ENCODE results near the gene SYCP2L. TPM values are rescaled to one million over a fixed set of nuclear protein-coding genes. Genes with fewer than 3 reads are reported as not detected.

SYCP2L gene
- total and polyA plus RNA-seq, 2 of the 4 experiments (the other 2 are of a cell fraction): 0.05 TPM; not detected in 1

DNA sequence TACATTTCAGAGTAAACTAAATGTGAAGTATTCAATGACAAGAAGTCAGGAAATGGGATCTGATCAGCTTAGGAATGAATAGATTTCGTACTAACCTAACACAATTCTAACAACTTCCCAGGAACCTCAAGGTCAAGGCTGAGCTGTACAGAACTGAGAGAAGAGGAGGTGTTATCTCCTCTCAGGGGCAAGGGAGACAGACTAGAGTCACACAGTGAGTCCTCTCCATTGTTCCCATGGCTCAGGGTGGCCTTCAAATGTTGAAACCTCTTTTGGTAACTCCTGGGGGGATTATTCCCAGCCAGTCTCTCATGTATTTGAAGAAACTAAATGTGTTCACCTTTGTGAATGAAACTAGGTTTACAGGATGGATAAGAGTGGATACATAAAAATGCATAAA lies 129.6 kb downstream of the SYCP2L start:
- CTCF ChIA-PET: no interaction called here
- no CpG with 5 or more reads among the region's 1 CpG for WGBS, 2 experiments (ENCODE audit: extremely low coverage in 2 of 2, insufficient read length in 1 of 2)
- dilution Hi-C loops (cut with HindIII; ENCODE audit: low sequenced_read_pairs, unreplicated experiment): no loop called here

More for the DNA sequence above, 129.6 kb downstream of the SYCP2L start:
- Histone ChIP-seq H3K23ac (ENCODE audit: low read depth, low read length) (no peak overlapping the region), H2AK5ac (ENCODE audit: low read depth, low read length) (no peak overlapping the region), H3K79me1 (ENCODE audit: low read depth in 1 of 2, low read length in 2 of 2) (peaks cover 0 to 4% of the 10 kb centered on the region in 2 experiments; a peak in 1 of 4 replicates), H3K4me3 (ENCODE audit: insufficient read depth, low read depth, low read length) (no peak overlapping the region), H3K9me3 (ENCODE audit: control insufficient read depth, insufficient read depth, low read length) (no peaks in the 10 kb centered on the region), H3K9me1 (ENCODE audit: insufficient read depth, low read length) (no peaks in the 10 kb centered on the region; the same call in 1 of the 2 replicates), H3K27ac (ENCODE audit: insufficient read depth, low read length) (no peak overlapping the region), H2BK120ac (ENCODE audit: low read depth, low read length) (no peak overlapping the region), H4K8ac (ENCODE audit: low read depth in 2 of 2, low read length in 2 of 2) (no peak overlapping the region), H4K91ac (ENCODE audit: insufficient read depth, low read depth, low read length) (no peak overlapping the region), H3K36me3 (ENCODE audit: control insufficient read depth, insufficient read depth, low read length) (no peaks in the 10 kb centered on the region), H2AFZ (replicated peaks; ENCODE audit: low read length, poor library complexity) (no peak overlapping the region), H2AK9ac (replicated peaks; ENCODE audit: low read depth, low read length, poor library complexity) (no peak overlapping the region), H2BK20ac (ENCODE audit: low read depth, low read length) (0 out of 2 replicates have a peak overlapping the region, but pooled peaks have one; percentile 44), H3K56ac (ENCODE audit: extremely low read depth, insufficient read depth, low read length) (no peak overlapping the region), H3K4me2 (ENCODE audit: low read depth, low read length) (no peak overlapping the region), H3K4ac (ENCODE audit: low read depth, low read length) (no peak overlapping the region), H2BK15ac (ENCODE audit: low read depth, low read length) (peak overlapping the region; percentile 86; the same call in 1 of the 3 replicates), H3K4me1 (ENCODE audit: control insufficient read depth, insufficient read depth, low read length) (peaks cover 2% of the 10 kb centered on the region; the same call in 1 of the 2 replicates), H3K27me3 (ENCODE audit: control insufficient read depth, insufficient read depth, low read length) (no peaks in the 10 kb centered on the region), H4K5ac (ENCODE audit: low read depth, low read length) (no peak overlapping the region), H3K14ac (replicated peaks; ENCODE audit: low read depth, low read length) (no peak overlapping the region), H3K9ac (ENCODE audit: low read depth, low read length) (no peak overlapping the region), H3K18ac (ENCODE audit: low read depth, low read length) (no peak overlapping the region), H2BK5ac (ENCODE audit: low read depth, low read length, poor library complexity, severe bottlenecking) (no peak overlapping the region), H4K20me1 (ENCODE audit: insufficient read depth, low read length) (no peaks in the 10 kb centered on the region)
- intact Hi-C loops (cut with micrococcal nuclease) (no loop called here), in situ Hi-C loops (cut with MboI; ENCODE audit: low sequenced_read_pairs) (no loop called here)
- TF ChIP-seq ELK1 (IDR thresholded peaks at IDR 0.05; ENCODE audit: borderline replicate concordance, low read depth, low read length) (no peak), SMC3 (IDR thresholded peaks at IDR 0.05; ENCODE audit: low read depth, low read length) (no peak), USF2 (IDR thresholded peaks at IDR 0.05; ENCODE audit: low read depth, low read length) (no peak), NFE2L2 (IDR thresholded peaks at IDR 0.05; ENCODE audit: low read depth, low read length) (no peak), CEBPB (IDR thresholded peaks at IDR 0.05; ENCODE audit: low read depth, low read length) (no peak), POLR2A (IDR thresholded peaks at IDR 0.05; ENCODE audit: low read depth, low read length) (no peak), MAZ (IDR thresholded peaks at IDR 0.05; ENCODE audit: borderline replicate concordance, low read depth, low read length) (no peak), CHD1 (IDR thresholded peaks at IDR 0.05; ENCODE audit: low read depth, low read length) (no peak), FOS (IDR thresholded peaks at IDR 0.05; ENCODE audit: low read depth, low read length) (no peak), RFX5 (IDR thresholded peaks at IDR 0.05; ENCODE audit: low read depth, low read length) (no peak), BHLHE40 (IDR thresholded peaks at IDR 0.05; ENCODE audit: low read depth, low read length) (no peak), RCOR1 (IDR thresholded peaks at IDR 0.05; ENCODE audit: insufficient replicate concordance, low read length) (no peak), MXI1 (IDR thresholded peaks at IDR 0.05; ENCODE audit: borderline replicate concordance, low read depth, low read length) (no peak), MAFK (IDR thresholded peaks at IDR 0.05; ENCODE audit: low read depth, low read length) (no peak), RAD21 (IDR thresholded peaks at IDR 0.05; ENCODE audit: low read length) (no peak)
- TF ChIP-seq, protein P1, sequence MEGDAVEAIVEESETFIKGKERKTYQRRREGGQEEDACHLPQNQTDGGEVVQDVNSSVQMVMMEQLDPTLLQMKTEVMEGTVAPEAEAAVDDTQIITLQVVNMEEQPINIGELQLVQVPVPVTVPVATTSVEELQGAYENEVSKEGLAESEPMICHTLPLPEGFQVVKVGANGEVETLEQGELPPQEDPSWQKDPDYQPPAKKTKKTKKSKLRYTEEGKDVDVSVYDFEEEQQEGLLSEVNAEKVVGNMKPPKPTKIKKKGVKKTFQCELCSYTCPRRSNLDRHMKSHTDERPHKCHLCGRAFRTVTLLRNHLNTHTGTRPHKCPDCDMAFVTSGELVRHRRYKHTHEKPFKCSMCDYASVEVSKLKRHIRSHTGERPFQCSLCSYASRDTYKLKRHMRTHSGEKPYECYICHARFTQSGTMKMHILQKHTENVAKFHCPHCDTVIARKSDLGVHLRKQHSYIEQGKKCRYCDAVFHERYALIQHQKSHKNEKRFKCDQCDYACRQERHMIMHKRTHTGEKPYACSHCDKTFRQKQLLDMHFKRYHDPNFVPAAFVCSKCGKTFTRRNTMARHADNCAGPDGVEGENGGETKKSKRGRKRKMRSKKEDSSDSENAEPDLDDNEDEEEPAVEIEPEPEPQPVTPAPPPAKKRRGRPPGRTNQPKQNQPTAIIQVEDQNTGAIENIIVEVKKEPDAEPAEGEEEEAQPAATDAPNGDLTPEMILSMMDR (conservative IDR thresholded peaks at IDR 0.05; ENCODE audit: low read depth, low read length): no peak
- DNase-seq: no peak
- ATAC-seq (ENCODE audit: low read depth): no peak
- POLR2A ChIA-PET (ENCODE audit: unreplicated experiment): no interaction called here
- BruUV-seq (replicated peaks): no TSS peak

Data from IMR-90 (cell line).